ENCODE data around the gene MAP3K15.

MAP3K15 gene

GRCh38 chrX:19350941-19351384 is 164.3 kb downstream of the MAP3K15 start:
- in situ Hi-C loops (cut with HindIII; ENCODE audit: low sequenced_read_pairs) = no loop called here

GRCh38 chrX:19349264-19349663 is 166.0 kb downstream of the MAP3K15 start:
- in situ Hi-C loops (cut with HindIII; ENCODE audit: low sequenced_read_pairs) = loop anchor here (25.0 kb wide), 1 partner anchor 937 kb away; no protein-coding TSS in a partner anchor

DNA sequence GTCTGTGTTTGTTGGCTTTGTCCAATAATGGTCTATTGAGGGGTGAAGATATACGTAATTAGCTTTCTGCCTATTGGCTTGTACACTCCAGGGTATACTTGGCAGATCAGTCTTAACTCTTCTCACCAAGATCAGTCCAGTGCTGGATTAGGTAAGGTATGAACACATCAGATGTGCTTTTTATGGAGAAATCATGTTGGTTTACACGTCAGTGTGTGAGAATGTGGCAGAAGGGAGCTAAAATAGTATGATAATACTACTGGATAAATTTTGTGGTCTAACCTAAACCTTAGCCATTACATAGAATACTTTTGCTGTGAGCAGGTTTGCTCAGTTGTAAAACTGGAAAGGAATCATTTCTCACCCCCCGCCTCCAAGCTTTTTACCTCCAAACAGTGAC is 167.4 kb downstream of the MAP3K15 start:
- in situ Hi-C loops (cut with HindIII; ENCODE audit: low sequenced_read_pairs) = loop anchor here (25.0 kb wide), 1 partner anchor 936 kb away; no protein-coding TSS in a partner anchor

GRCh38 chrX:19344661-19345060 is 170.6 kb downstream of the MAP3K15 start:
- in situ Hi-C loops (cut with HindIII; ENCODE audit: low sequenced_read_pairs) = loop anchor here (25.0 kb wide), 1 partner anchor 932 kb away; no protein-coding TSS in a partner anchor

DNA sequence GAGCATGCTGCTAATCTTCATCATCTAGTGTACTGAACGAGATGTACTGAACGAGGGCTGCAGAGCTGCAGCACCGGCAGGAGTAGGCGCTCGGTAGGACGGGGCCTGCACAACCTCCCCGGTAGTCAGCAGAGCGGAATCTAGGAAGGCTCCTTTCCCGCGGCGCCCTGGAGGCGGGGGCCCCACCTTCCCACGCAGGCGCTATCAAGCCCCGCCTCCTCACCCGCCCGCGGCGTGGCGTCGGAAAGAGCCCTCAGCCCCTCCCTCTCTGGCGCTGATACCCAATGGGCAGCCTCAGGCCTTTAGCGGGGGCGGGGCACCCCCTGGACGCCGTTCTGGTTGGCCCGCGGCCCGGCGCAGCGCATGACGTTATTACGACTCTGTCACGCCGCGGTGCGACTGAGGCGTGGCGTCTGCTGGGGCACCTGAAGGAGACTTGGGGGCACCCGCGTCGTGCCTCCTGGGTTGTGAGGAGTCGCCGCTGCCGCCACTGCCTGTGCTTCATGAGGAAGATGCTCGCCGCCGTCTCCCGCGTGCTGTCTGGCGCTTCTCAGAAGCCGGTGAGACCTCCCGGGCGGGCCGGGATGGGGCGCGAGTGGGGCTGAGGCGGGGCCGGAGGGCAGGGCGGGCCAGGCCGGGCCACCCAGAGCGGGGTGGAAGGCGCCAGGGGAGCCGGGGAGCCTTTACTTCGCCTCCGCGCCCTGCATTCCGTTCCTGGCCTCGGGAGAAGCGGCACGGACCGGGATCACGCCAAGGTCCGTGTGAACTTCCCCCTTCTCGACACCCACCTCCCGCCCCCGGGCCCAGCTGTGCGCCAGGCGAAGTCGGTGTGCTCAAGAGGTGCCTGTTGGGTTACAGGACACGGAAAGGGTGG is 171.5 kb downstream of the MAP3K15 start, which contains the start of gene PDHA1:
Gene PDHA1 (plus strand): TSS at position 393 of the 874 bp plus-strand sequence. CDS start 111 bp downstream, at position 504.
- in situ Hi-C loops (cut with HindIII; ENCODE audit: low sequenced_read_pairs) = loop anchor here (25.0 kb wide), 1 partner anchor 931 kb away; no protein-coding TSS in a partner anchor

GRCh38 chrX:19343085-19343534 is 172.2 kb downstream of the MAP3K15 start:
- in situ Hi-C loops (cut with HindIII; ENCODE audit: low sequenced_read_pairs) = loop anchor here (25.0 kb wide), 1 partner anchor 931 kb away; no protein-coding TSS in a partner anchor

GRCh38 chrX:19342331-19342906 is 172.9 kb downstream of the MAP3K15 start:
- in situ Hi-C loops (cut with HindIII; ENCODE audit: low sequenced_read_pairs) = loop anchor here (25.0 kb wide), 1 partner anchor 930 kb away; no protein-coding TSS in a partner anchor

DNA sequence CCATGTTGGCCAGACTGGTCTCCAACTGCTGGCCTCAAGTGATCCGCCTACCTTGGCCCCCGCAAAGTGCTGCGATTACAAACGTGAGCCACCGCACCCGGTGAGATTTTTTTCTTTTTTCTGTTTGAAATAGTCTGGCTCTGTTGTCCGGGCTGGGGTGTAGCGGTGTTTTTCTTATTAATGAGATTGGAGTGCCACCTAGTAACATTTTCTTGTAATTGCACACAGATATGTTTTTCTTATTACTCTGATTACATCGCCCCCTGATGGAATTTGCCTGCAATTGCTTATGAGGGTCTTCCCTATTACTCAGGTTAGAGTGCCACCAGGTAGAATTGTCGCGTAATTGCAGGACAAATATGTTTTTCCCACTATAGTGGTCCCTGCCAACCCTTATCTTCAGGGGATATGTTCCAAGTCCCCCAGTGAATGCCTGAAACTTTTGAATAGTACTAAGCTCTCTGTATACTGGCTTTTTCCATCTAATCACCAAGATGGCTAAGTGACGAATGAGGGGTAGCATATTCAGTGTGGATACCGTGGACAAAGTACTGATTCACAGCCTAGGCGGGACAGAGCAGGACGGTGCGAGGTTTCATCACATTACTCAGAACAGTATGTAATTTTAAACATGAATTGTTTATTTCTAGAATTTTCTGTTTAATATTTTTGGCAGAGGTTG is 180.2 kb downstream of the MAP3K15 start:
- in situ Hi-C loops (cut with HindIII; ENCODE audit: low sequenced_read_pairs) = loop anchor here (25.0 kb wide), 1 partner anchor 923 kb away; no protein-coding TSS in a partner anchor

- in situ Hi-C loops (cut with HindIII; ENCODE audit: low sequenced_read_pairs) = loop anchor here (25.0 kb wide), 1 partner anchor 921 kb away; no protein-coding TSS in a partner anchor
Observed at GRCh38 chrX:19332983-19333382, 182.3 kb downstream of the MAP3K15 start.

GRCh38 chrX:19331831-19332230 is 183.5 kb downstream of the MAP3K15 start:
- in situ Hi-C loops (cut with HindIII; ENCODE audit: low sequenced_read_pairs) = loop anchor here (25.0 kb wide), 1 partner anchor 920 kb away; no protein-coding TSS in a partner anchor

DNA sequence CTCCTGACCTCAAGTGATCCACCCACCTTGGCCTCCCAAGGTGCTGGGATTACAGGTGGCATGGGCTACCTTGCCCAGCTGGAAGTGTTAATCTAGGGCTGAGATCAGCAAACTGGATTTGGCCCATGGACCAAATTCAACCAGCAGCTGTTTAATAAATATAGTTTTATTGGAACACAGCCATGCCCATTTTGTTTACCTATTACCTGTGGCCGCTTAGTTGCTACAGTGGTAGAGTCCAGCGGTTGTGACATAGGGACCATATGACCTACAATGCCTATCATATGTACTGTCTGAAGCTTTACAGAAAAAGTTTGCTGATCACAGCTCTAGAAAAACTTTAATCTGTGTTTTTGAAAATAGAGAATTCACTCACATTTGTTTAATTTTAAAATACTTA is 188.7 kb downstream of the MAP3K15 start:
- in situ Hi-C loops (cut with HindIII; ENCODE audit: low sequenced_read_pairs) = loop anchor here (25.0 kb wide), 1 partner anchor 914 kb away; no protein-coding TSS in a partner anchor
